Large intestine (tissue), 3 donors: ENCODE results near the gene PDE8A. TPM values are rescaled to one million over a fixed set of nuclear protein-coding genes. Genes with fewer than 3 reads are reported as not detected.

ENCODE experiments used
- DNase-seq, 2 donors: peaks; one replicate each; pipeline versions ENCODE4 v3.0.0 to v3.0.0-alpha.2; 2013
- H3K27ac ChIP-seq: one replicate; pipeline ENCODE4 v1.5.1; 2013; ENCODE audit warnings: low read length
- H3K27me3 ChIP-seq: 2 replicates; pipeline ENCODE4 v1.6.1; 2013; ENCODE audit warnings: low read length; ENCODE audit not compliant: control insufficient read depth, insufficient read depth
- H3K36me3 ChIP-seq: 2 replicates; pipeline ENCODE4 v1.6.1; 2013; ENCODE audit warnings: low read length; ENCODE audit not compliant: control insufficient read depth, insufficient read depth
- H3K4me1 ChIP-seq: one replicate; pipeline ENCODE4 v1.6.1; 2013; ENCODE audit warnings: low read length; ENCODE audit not compliant: control insufficient read depth, insufficient read depth
- H3K4me3 ChIP-seq: one replicate; pipeline ENCODE4 v1.5.1; 2013; ENCODE audit warnings: low read length
- H3K9me3 ChIP-seq: one replicate; pipeline ENCODE4 v1.6.1; 2013; ENCODE audit warnings: mild to moderate bottlenecking, low read depth, low read length, moderate library complexity; ENCODE audit not compliant: control insufficient read depth
- WGBS: methylation state at CpG from one replicate; pipeline ENCODE4 v1.1.5; 2013; ENCODE audit warnings: low lambda C conversion rate; ENCODE audit not compliant: insufficient coverage; 5-methylcytosine and 5-hydroxymethylcytosine counted together
- polyA plus RNA-seq: library from polyadenylated mRNA; unstranded; fragments of 120-200 nt; gene quantifications from one replicate; pipeline ENCODE4 v1.2.1, GENCODE V29; 2013

Gene PDE8A
- polyA plus RNA-seq, 1 donor: 58.2 TPM

GRCh38 chr15:84947947-84948830 is 33.5 kb upstream of the PDE8A start:
- no CpG with 5 or more reads among the region's 4 CpGs for WGBS
- DNase-seq: no peak
- H3K4me3 ChIP-seq: no peak overlapping the region
- H3K27me3 ChIP-seq: no peaks in the 10 kb centered on the region
- H3K27ac ChIP-seq: no peak overlapping the region
- peaks cover 10% of the 10 kb centered on the region for H3K36me3 ChIP-seq
- H3K4me1 ChIP-seq: no peaks in the 10 kb centered on the region
- H3K9me3 ChIP-seq: peaks cover 4% of the 10 kb centered on the region

- WGBS: 100% methylated on average over 1 of the region's 2 CpGs
- H3K27me3 ChIP-seq: no peaks in the 10 kb centered on the region
- no peak for DNase-seq
- H3K36me3 ChIP-seq: peaks cover 8% of the 10 kb centered on the region
- H3K9me3 ChIP-seq: peaks cover 4% of the 10 kb centered on the region
- no peak overlapping the region for H3K4me3 ChIP-seq
- H3K4me1 ChIP-seq: no peaks in the 10 kb centered on the region
- H3K27ac ChIP-seq: no peak overlapping the region
Observed at GRCh38 chr15:84949043-84949442, 32.6 kb upstream of the PDE8A start.

GRCh38 chr15:84949845-84950569 is 31.6 kb upstream of the PDE8A start:
- WGBS: no CpG with 5 or more reads among the region's 7 CpGs
- peaks cover 6% of the 10 kb centered on the region for H3K36me3 ChIP-seq
- H3K9me3 ChIP-seq: peaks cover 4% of the 10 kb centered on the region
- H3K27ac ChIP-seq: no peak overlapping the region
- H3K4me3 ChIP-seq: no peak overlapping the region
- no peak for DNase-seq
- no peaks in the 10 kb centered on the region for H3K27me3 ChIP-seq
- H3K4me1 ChIP-seq: no peaks in the 10 kb centered on the region

GRCh38 chr15:84950570-84951111 is 31.0 kb upstream of the PDE8A start:
- no peaks in the 10 kb centered on the region for H3K27me3 ChIP-seq
- H3K27ac ChIP-seq: no peak overlapping the region
- WGBS: 100% methylated on average over 1 of the region's 7 CpGs
- no peak for DNase-seq
- peaks cover 4% of the 10 kb centered on the region for H3K9me3 ChIP-seq
- peaks cover 3% of the 10 kb centered on the region for H3K36me3 ChIP-seq
- peaks cover 2% of the 10 kb centered on the region for H3K4me1 ChIP-seq
- no peak overlapping the region for H3K4me3 ChIP-seq

- no peaks in the 10 kb centered on the region for H3K27me3 ChIP-seq
- peaks cover 3% of the 10 kb centered on the region for H3K36me3 ChIP-seq
- H3K9me3 ChIP-seq: peaks cover 4% of the 10 kb centered on the region
- peaks cover 2% of the 10 kb centered on the region for H3K4me1 ChIP-seq
- no peak overlapping the region for H3K4me3 ChIP-seq
- DNase-seq: no peak
- no CpG with 5 or more reads among the region's 5 CpGs for WGBS
- no peak overlapping the region for H3K27ac ChIP-seq
Observed at GRCh38 chr15:84951736-84952135, 29.9 kb upstream of the PDE8A start.

GRCh38 chr15:84953136-84953535 is 28.5 kb upstream of the PDE8A start:
- no peak for DNase-seq
- no peak overlapping the region for H3K27ac ChIP-seq
- no peaks in the 10 kb centered on the region for H3K9me3 ChIP-seq
- no CpG with 5 or more reads among the region's 4 CpGs for WGBS
- no peak overlapping the region for H3K4me3 ChIP-seq
- peaks cover 2% of the 10 kb centered on the region for H3K4me1 ChIP-seq
- H3K36me3 ChIP-seq: no peaks in the 10 kb centered on the region
- H3K27me3 ChIP-seq: no peaks in the 10 kb centered on the region

- no peak overlapping the region for H3K4me3 ChIP-seq
- no CpG with 5 or more reads among the region's 1 CpG for WGBS
Observed at GRCh38 chr15:84953726-84954125, 27.9 kb upstream of the PDE8A start.

GRCh38 chr15:84955089-84955848 is 26.4 kb upstream of the PDE8A start:
- Histone ChIP-seq H3K4me1 (peaks cover 3% of the 10 kb centered on the region), H3K27me3 (no peaks in the 10 kb centered on the region), H3K36me3 (no peaks in the 10 kb centered on the region), H3K9me3 (no peaks in the 10 kb centered on the region), H3K4me3 (no peak overlapping the region), H3K27ac (no peak overlapping the region)
- DNase-seq: peak; percentile 49 to 57
- WGBS: no CpG with 5 or more reads among the region's 15 CpGs

More at GRCh38 chr15:84953726-84954125, 27.9 kb upstream of the PDE8A start:
- no peaks in the 10 kb centered on the region for H3K9me3 ChIP-seq
- DNase-seq: no peak
- no peaks in the 10 kb centered on the region for H3K36me3 ChIP-seq
- no peak overlapping the region for H3K27ac ChIP-seq
- no peaks in the 10 kb centered on the region for H3K27me3 ChIP-seq
- peaks cover 2% of the 10 kb centered on the region for H3K4me1 ChIP-seq

GRCh38 chr15:84956199-84956598 is 25.5 kb upstream of the PDE8A start:
- no peak overlapping the region for H3K4me3 ChIP-seq
- DNase-seq: no peak
- H3K27me3 ChIP-seq: no peaks in the 10 kb centered on the region
- no peaks in the 10 kb centered on the region for H3K9me3 ChIP-seq
- 100% methylated on average over 1 of the region's 2 CpGs for WGBS
- H3K27ac ChIP-seq: no peak overlapping the region
- H3K4me1 ChIP-seq: peaks cover 6% of the 10 kb centered on the region
- H3K36me3 ChIP-seq: no peaks in the 10 kb centered on the region
